Measurements from ENCODE around the gene COMMD8.

GRCh38 chr4:47406408-47406807, 57.1 kb downstream of the COMMD8 start:
- TF ChIP-seq POLR2AphosphoS5 (IDR thresholded peaks at IDR 0.05; ENCODE audit: borderline replicate concordance, low read depth, low read length) (no peak), FOXP2 (optimal IDR thresholded peaks at IDR 0.05; ENCODE audit: control extremely low read depth, extremely low read length, insufficient read depth) (no peak), EZH2 (IDR thresholded peaks at IDR 0.05) (no peak)

Measured in SK-N-MC (cell line).